Stimulated activated CD4-positive, alpha-beta T cell treated with anti-CD3 and anti-CD28 coated beads, Interleukin-2, amount 100 ng/mL, for 24 hours (primary cell): Measurements from ENCODE around the gene LGR6.
"Not testable (repeated sequence)": the region's sequence is repeated elsewhere in the genome, so short reads cannot be mapped to it uniquely, and the experiment has no call there.

ENCODE experiments used
- DNase-seq, 2 donors: peaks; one replicate each; pipeline ENCODE4 v3.0.0-alpha.2; 2020

LGR6 gene

DNA sequence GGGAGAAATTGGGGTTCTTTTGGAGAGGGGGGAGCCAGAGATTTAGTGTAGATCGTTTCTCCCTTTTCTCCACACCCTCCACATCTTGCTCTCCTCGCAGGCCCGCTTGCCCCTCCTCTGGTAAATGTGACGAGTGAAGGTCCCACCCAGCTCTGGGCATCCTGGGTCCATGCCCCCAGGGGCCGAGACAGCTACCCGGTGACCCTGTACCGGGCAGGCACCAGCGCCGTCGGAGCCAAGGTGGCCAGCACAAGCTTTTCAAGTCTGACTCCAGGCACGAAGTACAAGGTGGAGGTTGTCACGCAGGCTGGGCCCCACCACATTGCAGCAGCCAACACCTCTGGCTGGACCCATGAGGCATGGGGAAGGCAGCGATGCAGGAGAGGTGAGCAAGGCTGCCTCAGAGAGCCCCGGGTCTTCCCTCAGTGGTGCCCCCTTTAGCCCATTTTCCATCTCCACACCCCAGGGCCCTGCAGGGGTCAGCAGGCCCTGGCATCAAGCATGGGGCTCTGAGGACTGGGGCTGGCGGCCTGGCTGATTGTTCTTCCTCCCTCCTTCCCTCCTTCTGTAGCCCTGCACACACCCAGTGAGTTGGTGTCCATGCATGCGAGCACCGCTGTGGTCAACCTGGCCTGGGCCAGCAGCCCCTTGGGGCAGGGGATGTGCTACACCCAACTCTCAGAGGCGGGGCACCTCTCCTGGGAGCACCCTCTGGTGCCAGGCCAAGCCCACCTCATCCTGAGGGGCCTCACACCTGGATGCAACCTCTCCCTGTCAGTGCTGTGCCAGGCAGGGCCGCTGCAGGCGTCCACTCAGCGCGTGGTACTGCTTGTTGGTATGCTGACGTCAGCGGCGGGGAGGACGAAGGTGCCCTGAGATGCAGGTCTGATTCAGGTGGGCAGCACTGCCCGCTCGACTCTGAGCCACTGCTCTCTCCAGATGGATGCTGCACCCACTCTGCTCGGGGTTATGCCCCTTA, 16.4 kb upstream of the LGR6 start:
- no peak for DNase-seq

DNA sequence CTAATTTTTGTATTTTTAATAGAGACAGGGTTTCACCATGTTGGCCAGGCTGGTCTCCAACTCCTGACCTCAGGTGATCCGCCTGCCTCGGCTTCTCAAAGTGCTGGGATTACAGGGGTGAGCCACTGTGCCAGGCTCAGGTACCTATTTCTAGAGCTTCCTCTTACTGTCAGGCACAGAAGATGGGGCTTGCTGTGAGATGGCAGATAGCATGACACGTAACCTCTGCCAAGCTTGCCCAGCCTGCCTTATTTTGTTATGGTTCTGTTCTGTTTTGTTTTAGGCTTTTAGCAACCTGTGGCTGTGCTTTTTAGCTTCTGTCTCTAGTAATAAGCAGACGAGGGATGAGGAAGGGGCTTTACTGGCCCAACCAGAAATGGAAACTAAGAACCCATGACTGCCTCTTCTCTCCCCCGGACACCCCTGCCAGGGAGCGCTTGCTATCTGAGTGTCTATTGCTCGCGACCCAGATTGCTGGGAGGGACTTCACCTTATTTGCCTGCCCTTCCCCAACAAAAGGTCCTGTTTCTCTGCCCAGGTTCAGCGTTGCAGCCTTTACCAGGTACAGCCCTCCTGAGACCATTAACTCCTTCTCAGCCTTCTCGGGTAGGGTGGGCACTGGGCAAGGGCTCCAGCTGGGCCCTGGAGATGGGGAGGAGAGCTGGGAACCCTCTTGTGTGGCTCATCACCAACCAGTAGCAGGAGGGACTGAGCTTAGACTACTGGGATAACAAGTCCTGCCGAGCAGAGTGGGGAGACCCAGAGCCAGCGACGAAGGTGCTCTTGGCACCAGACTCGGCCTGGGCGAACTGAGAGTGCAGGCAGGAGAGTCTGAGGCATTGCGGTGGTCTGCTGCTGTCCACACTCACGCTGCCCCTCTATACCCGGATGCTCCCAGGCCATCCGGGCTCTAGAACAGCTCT, 13.5 kb upstream of the LGR6 start:
- DNase-seq = no peak

DNA sequence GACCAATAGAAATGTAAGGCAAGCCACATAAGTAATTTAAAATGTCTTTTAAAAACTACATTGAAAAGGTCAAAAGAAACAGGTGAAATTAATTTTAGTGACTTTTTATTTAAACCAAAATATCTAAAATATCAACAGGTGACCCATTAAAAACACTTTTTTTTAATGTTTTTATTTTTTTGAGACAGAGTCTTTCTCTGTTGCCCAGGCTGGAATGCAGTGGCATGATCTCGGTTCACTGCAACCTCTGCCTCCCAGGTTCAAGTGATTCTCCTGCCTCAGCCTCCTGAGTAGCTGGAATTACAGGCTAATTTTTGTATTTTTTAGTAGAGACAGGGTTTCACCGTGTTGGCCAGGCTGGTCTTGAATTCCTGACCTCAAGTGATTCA, 12.9 kb upstream of the LGR6 start:
- not testable (repeated sequence) for DNase-seq

DNA sequence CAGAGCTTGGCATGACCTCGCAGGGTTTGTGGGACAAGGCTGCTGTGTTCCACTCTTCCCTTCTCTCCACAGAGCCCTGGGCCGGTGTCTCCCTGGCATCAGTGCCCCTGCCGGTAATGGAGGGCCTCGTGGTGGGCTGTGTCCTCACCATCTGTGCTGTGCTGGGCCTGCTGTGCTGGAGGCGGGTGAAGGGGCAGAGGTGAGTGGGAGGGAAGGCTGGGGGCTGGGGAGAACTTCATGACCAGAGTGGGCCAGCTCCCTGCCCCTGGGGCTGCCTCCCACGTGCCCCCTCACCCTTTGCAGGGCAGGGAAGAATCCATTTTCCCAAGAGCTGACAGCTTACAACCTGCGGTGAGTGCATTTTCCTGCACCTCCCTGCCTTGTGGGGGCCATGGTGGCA, 12.0 kb upstream of the LGR6 start:
- no peak for DNase-seq

DNA sequence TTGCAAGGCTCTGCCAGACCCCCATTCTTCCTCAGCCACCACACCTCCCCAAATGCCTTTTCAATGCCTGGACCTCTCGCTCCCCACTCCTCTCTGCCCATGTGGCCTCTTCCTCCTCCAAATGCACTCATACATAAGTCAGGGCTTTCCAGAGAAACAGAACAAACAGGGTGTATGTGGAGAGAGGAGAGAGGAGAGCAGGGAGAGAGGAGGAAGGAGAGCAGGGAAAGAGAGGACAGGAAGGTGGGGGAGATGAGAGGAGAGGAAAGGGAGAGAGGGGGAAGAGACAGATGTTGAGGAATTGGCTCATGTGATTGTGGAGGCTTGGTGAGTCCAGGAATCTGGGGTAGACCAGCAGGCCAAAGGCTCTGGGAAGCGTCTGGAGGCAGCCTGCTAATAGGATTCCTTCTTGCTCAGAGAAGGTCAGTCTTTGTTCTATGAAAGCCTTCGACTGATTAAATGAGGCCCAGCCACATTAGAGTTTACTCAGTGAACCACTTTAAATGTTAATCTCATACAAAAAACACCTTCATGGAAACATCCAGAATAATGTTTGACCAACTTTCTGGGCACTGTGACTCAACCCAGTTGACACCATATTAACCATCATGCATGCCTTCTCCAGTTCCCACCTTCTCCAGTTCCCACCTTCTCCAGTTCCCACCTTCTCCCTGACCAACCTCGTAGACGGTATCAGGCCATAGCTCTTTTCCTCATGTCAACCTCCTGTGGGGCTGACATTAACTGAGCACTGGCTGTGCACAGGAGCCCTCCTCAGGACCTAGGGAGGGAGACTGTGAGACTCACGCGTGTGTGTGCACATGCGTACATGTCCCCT, 11.3 kb upstream of the LGR6 start:
- no peak for DNase-seq

DNA sequence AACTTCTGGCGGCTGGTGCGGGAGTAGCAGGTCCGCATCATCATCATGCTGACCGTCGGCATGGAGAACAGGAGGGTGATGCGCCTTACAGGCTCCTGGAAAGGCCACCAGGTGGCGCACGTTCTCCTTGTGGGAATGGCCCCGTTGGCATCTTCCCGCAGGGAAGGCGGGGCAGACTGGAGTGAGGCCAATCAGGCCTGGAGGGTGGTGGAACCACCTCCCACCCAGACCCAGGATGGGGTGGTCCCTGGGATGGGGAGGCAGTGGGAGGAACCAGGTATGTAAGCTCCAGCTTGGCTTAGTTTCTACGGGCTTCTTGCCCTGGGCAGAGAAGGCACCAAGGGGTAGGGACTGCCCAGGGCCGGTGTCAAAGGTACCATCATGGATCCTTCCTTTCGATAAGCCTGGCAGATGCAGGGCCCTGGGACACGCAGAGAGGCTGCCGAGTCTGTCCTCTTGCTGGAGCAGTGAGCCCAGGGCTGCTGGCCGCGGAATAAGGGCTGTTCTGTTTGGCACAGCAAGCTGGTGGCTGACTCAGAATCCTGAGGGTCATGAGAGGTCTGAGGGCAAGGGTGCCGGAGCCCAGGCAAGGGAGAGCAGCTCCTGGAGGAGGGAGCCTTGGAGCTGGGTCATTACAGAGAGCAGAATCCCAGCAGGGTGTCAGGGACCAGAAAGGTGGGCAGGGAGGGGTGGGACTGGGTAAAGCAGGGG, 8.7 kb upstream of the LGR6 start:
- peak; percentile 81 to 86 for DNase-seq

DNA sequence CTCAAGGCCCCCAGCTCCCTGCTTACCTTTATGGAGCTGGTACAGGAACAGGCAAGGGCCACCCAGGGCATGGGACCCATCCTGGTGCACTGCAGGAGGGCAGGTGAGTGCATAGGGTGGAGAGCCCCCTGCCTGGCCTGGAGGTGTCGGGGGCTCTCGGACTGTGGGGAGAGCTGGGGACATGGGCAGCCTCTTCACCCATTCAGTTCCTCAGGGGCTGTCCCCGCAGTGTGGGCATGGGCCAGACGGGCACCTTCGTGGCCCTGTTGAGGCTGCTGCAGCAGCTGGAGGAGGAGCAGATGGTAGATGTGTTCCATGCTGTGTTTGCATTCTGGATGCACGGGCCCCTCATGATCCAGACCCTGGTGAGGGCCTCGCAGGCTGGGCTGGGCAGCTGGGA, 7.3 kb upstream of the LGR6 start:
- DNase-seq = no peak

DNA sequence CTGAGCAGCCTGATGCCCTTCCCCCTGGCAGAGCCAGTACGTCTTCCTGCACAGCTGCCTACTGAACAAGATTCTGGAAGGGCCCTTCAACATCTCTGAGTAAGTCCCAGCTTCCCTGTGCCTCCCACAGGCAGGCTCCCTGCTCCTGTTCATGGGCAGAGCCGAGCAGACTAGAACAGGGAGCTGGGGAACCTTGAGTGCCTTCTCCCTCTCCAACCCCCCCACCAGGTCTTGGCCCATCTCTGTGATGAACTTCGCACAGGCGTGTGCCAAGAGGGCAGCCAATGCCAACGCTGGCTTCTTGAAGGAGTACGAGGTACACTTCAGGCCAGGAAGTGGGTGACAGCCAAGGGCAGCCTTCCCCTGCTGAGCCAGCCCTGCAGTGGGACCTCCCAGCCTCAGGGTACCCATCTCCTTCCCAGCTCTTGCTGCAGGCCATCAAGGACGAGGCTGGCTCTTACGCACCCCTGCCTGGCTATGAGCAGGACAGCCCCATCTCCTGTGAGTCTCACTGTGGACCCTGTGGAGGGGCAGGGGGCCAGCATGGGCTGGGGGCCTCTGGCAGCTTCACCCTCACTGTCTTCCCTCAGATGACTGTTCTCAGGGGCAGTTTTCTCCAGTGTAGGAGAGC, 6.4 kb upstream of the LGR6 start:
- DNase-seq = no peak

DNA sequence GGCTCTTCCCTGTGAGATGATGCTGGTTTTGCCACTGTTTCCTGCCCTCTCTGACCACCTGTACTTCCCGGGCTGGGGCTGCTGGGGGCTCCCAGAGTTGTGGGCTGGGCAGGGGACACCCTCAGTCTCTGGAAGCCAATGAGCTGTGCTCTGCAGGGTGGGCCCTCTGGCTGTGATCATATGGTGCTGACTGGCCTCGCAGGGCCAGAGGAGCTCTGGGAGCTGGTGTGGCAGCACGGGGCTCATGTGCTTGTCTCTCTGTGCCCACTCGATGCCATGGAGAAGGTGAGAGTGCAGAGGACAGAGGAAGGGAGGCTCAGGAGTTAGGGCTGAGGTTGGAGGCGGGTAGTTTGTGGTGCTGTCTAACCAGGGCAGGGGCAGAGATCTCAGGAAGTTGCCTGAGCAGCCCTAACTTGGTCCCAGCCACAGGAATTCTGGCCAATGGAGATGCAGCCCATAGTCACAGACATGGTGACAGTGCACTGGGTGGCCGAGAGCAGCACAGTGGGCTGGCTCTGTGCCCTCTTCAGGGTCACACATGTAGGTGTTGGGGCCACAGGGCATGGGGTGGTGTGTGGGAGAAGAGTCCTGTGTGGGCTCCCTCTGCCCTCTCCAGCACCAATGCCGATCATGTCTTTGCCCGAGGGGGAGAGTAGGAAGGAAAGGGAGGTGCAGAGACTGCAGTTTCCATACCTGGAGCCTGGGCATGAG, 5.7 kb upstream of the LGR6 start:
- DNase-seq = no peak

DNA sequence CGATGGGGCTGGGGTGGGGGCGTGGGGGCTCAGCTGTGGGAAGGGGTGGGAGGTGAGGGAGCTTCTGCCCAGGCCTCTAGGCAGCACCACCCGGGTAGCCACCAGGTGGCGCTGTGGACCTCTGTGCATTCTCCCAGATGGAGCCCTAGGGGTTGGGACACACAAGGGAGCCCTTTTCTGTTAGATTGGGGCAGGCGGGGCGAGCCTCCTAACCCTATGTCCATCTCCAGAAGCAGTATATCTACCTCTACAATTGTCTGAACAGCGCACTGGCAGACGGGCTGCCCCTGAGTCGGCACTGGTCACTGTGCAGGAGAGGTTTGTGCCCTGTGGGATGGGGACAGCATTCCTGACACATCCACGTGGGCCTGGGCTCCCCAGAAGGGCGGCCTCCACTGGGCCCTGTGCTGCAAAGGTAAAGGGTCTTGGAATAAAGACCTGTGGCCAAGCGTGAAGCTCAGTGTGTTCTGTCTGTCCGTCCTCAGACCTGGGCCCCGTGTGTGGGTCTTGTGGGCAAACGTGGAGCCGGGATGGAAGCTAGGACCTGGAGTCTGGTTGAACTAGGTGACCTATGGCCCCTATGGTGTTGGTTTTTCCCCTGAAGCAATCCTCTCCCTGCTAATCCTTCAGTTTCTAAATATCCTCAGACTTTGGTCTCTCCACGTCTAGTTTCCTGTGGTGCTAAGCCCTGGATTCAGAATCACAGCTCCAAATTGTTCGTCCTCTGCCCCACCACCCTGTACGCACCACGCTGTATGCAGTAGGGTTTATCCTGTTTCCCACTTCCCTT, 4.4 kb upstream of the LGR6 start:
- DNase-seq = peak; percentile 88

DNA sequence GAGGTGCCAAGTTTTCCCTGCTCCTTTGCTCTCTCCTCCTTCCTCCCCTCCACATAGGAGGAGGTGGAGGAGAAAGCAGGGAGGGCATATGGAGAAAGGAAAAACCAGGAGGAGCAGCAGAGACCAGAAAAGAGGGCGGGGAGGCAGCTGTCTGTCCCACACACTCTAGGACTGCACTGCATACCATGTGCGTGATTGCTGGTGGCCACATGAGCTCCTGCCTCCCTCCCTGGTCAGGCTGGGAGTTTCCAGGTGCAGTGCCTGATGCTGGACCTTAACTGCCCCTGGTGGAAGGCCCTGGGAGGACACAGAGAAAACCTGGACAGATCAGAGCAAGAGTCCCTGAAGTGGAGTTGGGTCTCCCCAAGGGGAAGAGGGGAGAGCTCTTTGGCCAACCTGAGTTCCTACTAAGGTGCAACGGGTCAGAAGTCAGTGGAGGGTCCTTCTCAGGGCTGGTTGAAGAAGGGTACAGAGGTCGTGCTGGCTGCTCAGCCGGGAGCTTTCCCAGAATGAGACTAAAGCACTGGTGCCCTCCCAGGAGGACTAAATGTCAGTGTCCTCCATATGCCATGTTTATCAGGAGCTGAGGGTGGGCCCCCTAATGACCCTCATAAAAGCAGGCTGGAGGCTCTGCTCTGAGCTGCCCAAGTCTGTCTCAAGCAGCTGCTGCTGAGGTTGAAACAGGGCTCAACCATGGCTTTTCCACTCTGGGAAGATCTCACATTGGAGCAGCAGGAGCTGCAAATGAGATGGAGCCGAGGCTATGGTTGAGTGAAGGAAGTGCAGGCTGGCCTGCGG, 3.5 kb upstream of the LGR6 start:
- DNase-seq = no peak

DNA sequence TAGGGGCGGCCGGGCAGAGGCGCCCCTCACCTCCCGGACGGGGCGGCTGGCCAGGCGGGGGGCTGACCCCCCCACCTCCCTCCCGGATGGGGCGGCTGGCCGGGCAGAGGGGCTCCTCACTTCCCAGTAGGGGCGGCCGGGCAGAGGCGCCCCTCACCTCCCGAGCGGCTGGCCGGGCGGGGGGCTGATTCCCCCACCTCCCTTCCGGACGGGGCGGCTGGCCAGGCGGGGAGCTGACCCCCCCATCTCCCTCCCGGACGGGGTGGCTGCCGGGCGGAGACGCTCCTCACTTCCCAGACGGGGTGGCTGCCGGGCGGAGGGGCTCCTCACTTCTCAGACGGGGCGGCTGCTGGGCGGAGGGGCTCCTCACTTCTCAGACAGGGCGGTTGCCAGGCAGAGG, 2.2 kb upstream of the LGR6 start:
- not testable (repeated sequence) for DNase-seq

DNA sequence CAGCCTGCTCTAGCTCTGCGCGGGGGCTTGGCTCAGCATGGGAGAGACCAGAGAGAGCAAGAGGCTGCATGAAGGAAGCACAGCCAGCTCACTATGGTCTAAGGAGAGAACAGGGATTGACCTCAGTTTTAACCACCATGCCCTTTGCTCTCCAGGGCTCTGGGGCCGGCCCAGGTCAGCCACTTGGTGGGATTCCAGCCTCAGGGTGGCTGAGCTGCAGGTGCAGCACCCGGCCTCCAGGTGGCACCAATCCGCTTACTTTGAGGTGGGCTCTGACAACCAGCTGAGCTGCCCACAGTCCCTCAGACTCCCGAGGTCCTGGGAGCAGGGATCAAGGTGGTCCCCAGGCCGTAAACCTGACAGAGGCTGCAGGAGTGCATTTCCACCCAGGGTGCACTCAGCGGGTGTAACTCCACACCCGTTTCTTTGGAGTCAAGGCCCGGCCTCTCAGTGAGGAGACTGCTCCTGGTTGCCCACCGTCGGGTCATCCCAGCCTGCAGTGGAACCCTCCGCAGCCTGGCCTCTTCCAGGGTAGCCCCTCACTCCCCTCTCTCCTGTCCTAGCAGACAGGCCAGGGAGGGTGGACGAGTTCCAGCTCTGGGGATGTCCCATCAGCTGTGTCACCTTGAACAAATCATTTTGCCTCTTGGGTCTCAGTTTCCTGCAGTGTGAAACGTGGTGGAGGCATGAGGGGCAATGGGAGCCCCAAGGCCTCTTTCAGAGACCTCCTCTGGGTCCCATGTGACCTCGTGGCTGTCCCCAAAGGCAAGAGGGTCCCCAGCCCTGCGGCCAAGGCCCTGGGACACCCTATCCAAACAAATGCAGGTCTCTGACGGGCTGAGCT, 607 bp upstream of the LGR6 start:
- DNase-seq = peak; percentile 65 to 69

DNA sequence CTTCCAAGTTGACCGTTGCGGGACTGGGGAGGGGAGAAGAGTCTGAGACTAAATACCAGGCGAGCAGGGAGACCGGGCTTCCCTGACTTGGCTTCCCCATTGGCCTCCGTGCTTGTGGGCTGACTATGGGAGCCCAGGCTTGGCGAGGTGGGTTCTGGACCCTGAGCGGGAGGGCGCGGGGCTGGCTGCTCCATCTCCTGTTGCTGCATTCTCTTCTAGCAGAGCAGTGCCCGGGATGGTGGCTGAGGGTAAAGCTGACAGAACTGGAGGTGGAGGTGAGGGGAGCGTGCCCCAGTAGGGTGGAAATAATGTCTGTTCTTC, 689 bp downstream of the LGR6 start:
- no peak for DNase-seq

DNA sequence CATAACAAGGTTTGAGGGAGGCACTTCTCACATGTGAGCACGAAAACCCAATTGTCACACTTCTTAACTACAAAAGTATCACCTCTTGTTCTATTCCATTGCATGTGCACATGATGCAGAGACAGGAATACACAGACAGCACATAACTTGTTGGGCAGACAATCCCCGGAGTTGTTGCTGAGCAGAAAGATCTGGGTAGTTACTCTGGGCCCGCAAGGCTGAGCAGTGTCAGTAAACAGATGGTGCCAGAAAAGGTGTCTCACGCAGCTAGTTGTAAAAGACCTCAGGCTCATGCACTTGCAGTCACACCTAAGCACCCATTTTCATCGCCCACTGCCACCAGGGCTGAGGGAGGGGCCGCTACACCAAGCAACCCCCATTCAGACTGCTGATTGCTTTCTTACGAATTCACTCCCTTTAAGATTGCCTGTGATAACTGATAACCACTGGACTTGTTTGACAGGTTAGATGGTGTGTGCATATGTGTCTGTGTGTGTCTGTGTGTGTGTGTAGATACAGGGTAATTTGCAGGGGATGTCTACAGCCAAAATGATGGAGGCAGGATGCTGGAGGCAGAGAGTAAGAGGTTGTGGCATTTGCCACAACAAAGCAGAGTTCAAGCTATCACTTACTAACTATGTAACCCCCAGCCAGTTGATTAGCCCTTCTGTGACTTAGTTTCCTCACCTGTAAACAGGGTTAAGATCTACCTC, 4.2 kb downstream of the LGR6 start:
- no peak for DNase-seq

DNA sequence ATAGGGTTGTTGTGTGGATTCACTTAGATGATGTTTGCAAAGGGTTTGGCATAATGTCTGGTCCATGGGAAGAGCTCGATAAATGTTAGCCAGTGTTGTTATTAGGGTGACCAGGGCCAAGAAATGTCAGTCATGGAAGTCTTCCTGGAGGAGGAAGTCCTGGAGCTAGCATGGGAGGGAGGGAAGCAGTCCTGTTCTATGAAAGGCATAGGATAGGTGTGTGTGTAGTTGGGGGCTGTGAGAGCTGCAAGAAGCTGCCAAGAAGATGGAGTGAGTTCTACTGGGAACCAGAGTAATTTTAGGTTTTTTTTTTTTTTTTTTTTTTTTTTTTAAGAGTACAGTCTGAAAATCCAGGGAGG, 4.7 kb downstream of the LGR6 start:
- no peak for DNase-seq

DNA sequence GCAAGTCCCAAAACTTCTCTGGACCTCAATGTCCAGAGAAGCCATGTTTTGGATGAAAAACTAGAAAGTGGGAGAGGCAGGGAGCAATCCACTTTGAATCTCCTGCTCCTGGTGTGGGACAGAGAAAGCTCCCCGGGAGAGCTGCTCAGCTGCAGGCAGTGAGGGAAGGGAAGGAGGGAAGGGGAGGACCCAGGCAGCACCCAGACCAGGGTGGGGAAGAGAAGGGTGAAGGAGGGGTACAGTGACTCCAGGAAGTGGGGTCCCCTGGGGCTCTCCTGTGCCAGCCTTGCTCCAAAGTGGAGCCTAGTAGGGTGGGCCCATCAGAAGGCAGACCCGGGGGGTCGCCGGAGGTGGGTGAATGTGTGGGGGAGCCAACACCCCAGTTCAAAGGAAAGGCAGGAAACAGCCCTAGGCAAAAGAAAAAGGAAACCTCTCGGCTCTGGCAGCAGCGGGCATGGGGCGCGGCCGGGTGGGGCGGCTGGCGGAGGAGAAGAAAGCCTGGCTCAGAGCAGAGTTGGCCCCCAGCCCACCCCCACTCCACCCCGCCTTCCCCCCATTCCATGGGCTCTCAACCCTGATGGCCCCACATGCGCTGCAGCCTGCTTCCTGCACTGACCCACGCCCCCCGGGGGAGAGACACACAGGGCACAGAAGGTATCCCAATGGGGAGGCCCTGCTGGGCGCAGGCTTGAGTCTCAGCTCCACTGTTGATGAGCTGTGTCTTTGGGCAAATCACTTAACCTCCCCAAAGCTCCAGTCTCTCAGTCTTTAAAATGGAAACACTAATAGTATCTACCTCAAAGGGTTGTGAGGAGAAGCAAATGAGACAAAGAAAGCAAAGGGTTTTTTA, 5.7 kb downstream of the LGR6 start:
- no peak for DNase-seq
